Measurements from ENCODE around the gene PON1.

Gene PON1

DNA sequence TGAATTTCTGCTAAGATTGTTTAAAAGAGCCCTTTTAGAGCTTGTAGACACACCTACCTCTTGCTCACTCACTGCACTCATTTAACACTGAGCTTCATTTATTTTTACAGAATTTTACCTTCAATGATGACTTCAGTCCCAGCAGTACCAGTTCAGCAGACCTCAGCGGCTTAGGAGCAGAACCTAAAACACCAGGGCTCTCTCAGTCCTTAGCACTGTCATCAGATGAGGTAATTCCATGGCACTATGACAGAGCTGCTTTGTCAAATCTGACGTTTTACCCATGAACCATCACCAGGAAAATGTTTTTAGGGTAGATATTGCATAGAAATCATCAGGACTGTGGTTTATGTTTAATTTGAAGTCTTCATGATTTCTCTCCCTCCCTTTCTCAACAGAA is 38.2 kb downstream of the PON1 start:
- TF ChIP-seq CTCF (IDR thresholded peaks at IDR 0.05; ENCODE audit: insufficient read depth, missing control alignments), result no peak
- FAIRE-seq, result no peak
- no peak for DNase-seq (ENCODE audit: insufficient read length, low spot score)

DNA sequence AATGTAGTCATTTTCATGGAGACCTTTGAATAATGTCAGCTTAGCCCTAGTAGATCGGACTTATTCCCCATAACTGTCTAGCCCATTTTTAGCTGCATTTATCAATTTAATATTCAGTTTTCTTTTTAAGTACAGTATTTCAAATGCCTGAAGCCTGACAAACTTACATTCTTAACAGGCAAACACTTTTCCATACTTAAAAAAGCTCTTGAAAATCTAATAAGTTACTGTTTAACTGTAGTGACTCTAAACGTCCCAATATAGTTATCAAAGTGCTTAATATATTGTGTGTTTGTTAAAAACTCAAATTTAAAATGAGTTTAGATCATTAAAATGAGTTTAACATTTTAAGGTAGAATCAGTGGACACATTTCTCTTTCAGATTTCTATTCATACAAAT is 44.9 kb downstream of the PON1 start:
- TF ChIP-seq CTCF (IDR thresholded peaks at IDR 0.05; ENCODE audit: insufficient read depth, missing control alignments), result no peak
- DNase-seq (ENCODE audit: insufficient read length, low spot score), result no peak
- no peak for FAIRE-seq

DNA sequence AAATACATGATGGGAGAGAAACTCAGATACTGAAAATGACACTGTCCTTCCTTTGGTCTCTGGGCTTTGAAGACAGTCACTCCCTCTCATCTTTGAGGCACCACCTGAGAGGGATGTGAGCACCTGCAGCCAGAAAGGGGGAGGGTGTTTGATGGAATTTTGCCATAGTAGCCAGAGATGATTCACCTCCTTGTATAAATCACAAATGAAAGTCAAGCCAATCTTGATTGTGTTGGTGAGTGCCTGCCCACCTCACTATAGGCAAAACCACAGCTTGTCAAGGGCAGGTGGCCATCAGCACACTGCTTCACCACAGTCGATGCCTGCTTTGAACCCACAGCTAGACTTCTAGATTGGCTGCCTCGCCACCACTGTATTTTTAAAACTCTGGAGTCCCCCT is 48.2 kb downstream of the PON1 start:
- no peak for FAIRE-seq
- no peak for DNase-seq (ENCODE audit: insufficient read length, low spot score)
- TF ChIP-seq CTCF (IDR thresholded peaks at IDR 0.05; ENCODE audit: insufficient read depth, missing control alignments), result no peak

GRCh38 chr7:95269640-95270039 is 54.7 kb downstream of the PON1 start:
- no peak for TF ChIP-seq CTCF (IDR thresholded peaks at IDR 0.05; ENCODE audit: insufficient read depth, missing control alignments)
- no peak for DNase-seq (ENCODE audit: insufficient read length, low spot score)
- FAIRE-seq, result no peak

- FAIRE-seq (no peak), DNase-seq (ENCODE audit: insufficient read length, low spot score) (no peak)
- TF ChIP-seq CTCF (IDR thresholded peaks at IDR 0.05; ENCODE audit: insufficient read depth, missing control alignments), result no peak
Measured at GRCh38 chr7:95267754-95268153, 56.6 kb downstream of the PON1 start.

GRCh38 chr7:95265634-95266033 is 58.7 kb downstream of the PON1 start:
- DNase-seq (ENCODE audit: insufficient read length, low spot score) (no peak), FAIRE-seq (no peak)
- TF ChIP-seq CTCF (IDR thresholded peaks at IDR 0.05; ENCODE audit: insufficient read depth, missing control alignments), result no peak

- FAIRE-seq, result no peak
Measured at GRCh38 chr7:95264363-95264891, 59.9 kb downstream of the PON1 start.

More at GRCh38 chr7:95264363-95264891, 59.9 kb downstream of the PON1 start:
- DNase-seq (ENCODE audit: insufficient read length, low spot score), result no peak
- TF ChIP-seq CTCF (IDR thresholded peaks at IDR 0.05; ENCODE audit: insufficient read depth, missing control alignments), result no peak

All from D721Med (cell line).